Peyer's patch (tissue), 4 donors: ENCODE data around the gene C1orf87. TPM values are rescaled to one million over a fixed set of nuclear protein-coding genes. Genes with fewer than 3 reads are reported as not detected.

ENCODE experiments used
- DNase-seq, 3 donors: peaks; one replicate each; pipeline ENCODE4 v3.0.0-alpha.2; 2017 to 2019
- H3K27ac ChIP-seq, 4 donors: fragments of 200-600 bp; sonication (generic); one replicate each; pipeline ENCODE4 v1.5.1; 2016 to 2019
- H3K27me3 ChIP-seq, 2 donors: fragments of 200-600 bp; sonication (generic); one replicate each; pipeline ENCODE4 v1.5.1; 2019
- H3K36me3 ChIP-seq, 3 donors: fragments of 200-600 bp; sonication (generic); one replicate each; pipeline ENCODE4 v1.5.1; 2016 to 2019
- H3K4me1 ChIP-seq, 4 donors: fragments of 200-600 bp; sonication (generic); one replicate each; pipeline ENCODE4 v1.5.1; 2016 to 2019
- H3K4me3 ChIP-seq, 4 donors: fragments of 200-600 bp; sonication (generic); 1 replicate in 3 of 4; 2 replicates in 1 of 4; pipeline ENCODE4 v1.5.1; 2016 to 2019; ENCODE audit warnings: mild to moderate bottlenecking in 1 of 4
- H3K9me3 ChIP-seq, 4 donors: fragments of 200-600 bp; sonication (generic); one replicate each; pipeline ENCODE4 v1.5.1; 2016 to 2019; ENCODE audit warnings: mild to moderate bottlenecking in 1 of 4
- CTCF ChIP-seq, 6 experiments: fragments of 450-650 bp in 4 of 6; fragments of 200-600 bp in 2 of 6; sonication (generic) in 1 of 6; IDR thresholded peaks; one replicate each; pipeline ENCODE4 v1.5.1; 2017 to 2019; ENCODE audit warnings: antibody characterized with exemption in 6 of 6, mild to moderate bottlenecking in 3 of 6, moderate library complexity in 1 of 6
- POLR2A ChIP-seq, 2 donors: fragments of 450-650 bp; IDR thresholded peaks; one replicate each; pipeline ENCODE4 v1.5.1; 2017; ENCODE audit warnings: antibody characterized with exemption in 2 of 2, mild to moderate bottlenecking in 2 of 2, moderate library complexity in 2 of 2
- total RNA-seq, 4 donors: library from RNA; depleted of rRNA; stranded (reverse); fragments of >200 nt; gene quantifications; one replicate each; pipeline ENCODE4 v1.1.0, GENCODE V29; 2016

C1orf87 gene
- total RNA-seq, 4 donors from 2014 or later: not detected

- TF ChIP-seq POLR2A (IDR thresholded peaks at IDR 0.05) (no peak), CTCF (IDR thresholded peaks at IDR 0.05) (no peak)
- no peak for DNase-seq
- Histone ChIP-seq H3K9me3 (no peaks in the 10 kb centered on the region), H3K36me3 (no peaks in the 10 kb centered on the region), H3K4me3 (no peak overlapping the region), H3K27ac (no peak overlapping the region), H3K4me1 (no peaks in the 10 kb centered on the region), H3K27me3 (no peaks in the 10 kb centered on the region)
Observed at GRCh38 chr1:60059468-60059867, 14.1 kb downstream of the C1orf87 start.

DNA sequence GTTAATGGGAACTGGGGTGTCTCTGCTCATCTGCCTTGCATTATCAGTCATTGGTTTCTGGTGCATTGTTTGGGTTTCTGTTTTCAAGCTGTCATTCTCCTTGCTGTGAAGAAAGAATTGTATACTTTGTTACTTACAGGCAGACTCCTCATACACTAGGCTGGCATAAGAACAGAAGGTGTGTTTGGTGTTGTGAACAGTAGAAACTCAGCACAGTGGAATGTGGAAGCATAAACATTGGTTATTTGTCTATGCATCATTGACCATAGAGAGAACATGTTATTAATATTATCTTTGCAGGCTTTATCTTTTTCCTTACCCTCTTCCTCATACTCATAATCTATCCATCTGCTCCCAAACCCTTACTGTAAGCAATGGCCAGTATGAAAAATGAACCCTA is 18.2 kb downstream of the C1orf87 start:
- no peak for TF ChIP-seq CTCF (IDR thresholded peaks at IDR 0.05)
- TF ChIP-seq POLR2A (IDR thresholded peaks at IDR 0.05): no peak
- no peak for DNase-seq
- H3K4me3 ChIP-seq: no peak overlapping the region
- no peak overlapping the region for H3K27ac ChIP-seq
- H3K4me1 ChIP-seq: no peaks in the 10 kb centered on the region
- H3K36me3 ChIP-seq: no peaks in the 10 kb centered on the region
- H3K9me3 ChIP-seq: no peaks in the 10 kb centered on the region
- H3K27me3 ChIP-seq: no peaks in the 10 kb centered on the region

DNA sequence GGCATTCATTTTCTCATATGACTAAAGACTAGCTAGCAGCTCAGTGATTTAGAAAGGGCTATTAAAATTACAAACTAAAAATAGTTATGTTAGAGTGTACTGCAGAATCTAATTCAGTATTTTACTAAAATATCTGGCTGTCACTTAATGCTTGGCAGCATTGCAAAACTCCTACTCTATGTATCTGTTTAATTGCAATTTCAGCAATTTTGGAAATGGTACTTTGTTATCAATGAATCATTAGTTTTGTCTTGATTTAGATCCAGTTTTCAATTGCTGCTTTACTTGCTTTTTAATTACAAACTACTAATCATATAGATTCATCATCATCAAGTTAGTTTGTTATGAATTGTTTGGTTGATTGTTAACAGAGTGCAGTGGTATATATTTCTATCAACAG is 19.2 kb downstream of the C1orf87 start:
- Histone ChIP-seq H3K36me3 (no peaks in the 10 kb centered on the region), H3K27ac (no peak overlapping the region), H3K4me3 (no peak overlapping the region), H3K4me1 (no peaks in the 10 kb centered on the region), H3K9me3 (no peaks in the 10 kb centered on the region), H3K27me3 (no peaks in the 10 kb centered on the region)
- no peak for DNase-seq
- TF ChIP-seq POLR2A (IDR thresholded peaks at IDR 0.05): no peak
- TF ChIP-seq CTCF (IDR thresholded peaks at IDR 0.05): no peak

- DNase-seq: no peak
- H3K27me3 ChIP-seq: no peaks in the 10 kb centered on the region
- H3K4me1 ChIP-seq: no peaks in the 10 kb centered on the region
- H3K9me3 ChIP-seq: no peaks in the 10 kb centered on the region
- H3K4me3 ChIP-seq: no peak overlapping the region
- no peaks in the 10 kb centered on the region for H3K36me3 ChIP-seq
- TF ChIP-seq CTCF (IDR thresholded peaks at IDR 0.05): no peak
- no peak for TF ChIP-seq POLR2A (IDR thresholded peaks at IDR 0.05)
- H3K27ac ChIP-seq: no peak overlapping the region
Observed at GRCh38 chr1:60052601-60053000, 21.0 kb downstream of the C1orf87 start.

GRCh38 chr1:60051191-60051590 is 22.4 kb downstream of the C1orf87 start:
- H3K9me3 ChIP-seq: no peaks in the 10 kb centered on the region
- TF ChIP-seq POLR2A (IDR thresholded peaks at IDR 0.05): no peak
- TF ChIP-seq CTCF (IDR thresholded peaks at IDR 0.05): no peak
- H3K36me3 ChIP-seq: no peaks in the 10 kb centered on the region
- H3K27ac ChIP-seq: no peak overlapping the region
- H3K27me3 ChIP-seq: no peaks in the 10 kb centered on the region
- DNase-seq: no peak
- H3K4me3 ChIP-seq: no peak overlapping the region
- no peaks in the 10 kb centered on the region for H3K4me1 ChIP-seq

- Histone ChIP-seq H3K27ac (no peak overlapping the region), H3K9me3 (no peaks in the 10 kb centered on the region), H3K36me3 (no peaks in the 10 kb centered on the region), H3K4me1 (no peaks in the 10 kb centered on the region), H3K4me3 (no peak overlapping the region), H3K27me3 (no peaks in the 10 kb centered on the region)
- no peak for DNase-seq
- TF ChIP-seq POLR2A (IDR thresholded peaks at IDR 0.05) (no peak), CTCF (IDR thresholded peaks at IDR 0.05) (no peak)
Observed at GRCh38 chr1:60049188-60049587, 24.4 kb downstream of the C1orf87 start.
